Measurements from ENCODE around the gene SPATS2.
"Not testable (repeated sequence)": the region's sequence is repeated elsewhere in the genome, so short reads cannot be mapped to it uniquely, and the experiment has no call there.

Gene SPATS2

GRCh38 chr12:49404956-49405355 lies 37.7 kb downstream of the SPATS2 start:
- DNase-seq (ENCODE audit: low read depth in 2 of 2) = no peak

GRCh38 chr12:49410818-49411217 lies 43.6 kb downstream of the SPATS2 start:
- DNase-seq (ENCODE audit: low read depth in 2 of 2) = no peak

GRCh38 chr12:49413010-49413409 lies 45.7 kb downstream of the SPATS2 start:
- DNase-seq (ENCODE audit: low read depth in 2 of 2) = no peak

GRCh38 chr12:49413796-49414195 lies 46.5 kb downstream of the SPATS2 start:
- DNase-seq (ENCODE audit: low read depth in 2 of 2) = no peak

- DNase-seq (ENCODE audit: low read depth in 2 of 2) = no peak
These were observed 47.1 kb downstream of the SPATS2 start for GRCh38 chr12:49414364-49414763.

GRCh38 chr12:49415521-49415970 lies 48.3 kb downstream of the SPATS2 start:
- no peak for DNase-seq (ENCODE audit: low read depth in 2 of 2)

- DNase-seq (ENCODE audit: low read depth in 2 of 2) = no peak
These were observed 49.6 kb downstream of the SPATS2 start for GRCh38 chr12:49416892-49417291.

- DNase-seq (ENCODE audit: low read depth in 2 of 2) = no peak
These were observed 50.3 kb downstream of the SPATS2 start for GRCh38 chr12:49417558-49417957.

GRCh38 chr12:49420556-49420955 lies 53.3 kb downstream of the SPATS2 start:
- DNase-seq (ENCODE audit: low read depth in 2 of 2) = no peak

- no peak for DNase-seq (ENCODE audit: low read depth in 2 of 2)
These were observed 54.9 kb downstream of the SPATS2 start for GRCh38 chr12:49422114-49422513.

GRCh38 chr12:49428793-49429192 lies 61.5 kb downstream of the SPATS2 start:
- DNase-seq (ENCODE audit: low read depth in 2 of 2) = no peak

- no peak for DNase-seq (ENCODE audit: low read depth in 2 of 2)
These were observed 65.4 kb downstream of the SPATS2 start for GRCh38 chr12:49432616-49433015.

- not testable (repeated sequence) for DNase-seq (ENCODE audit: low read depth in 2 of 2)
These were observed 69.5 kb downstream of the SPATS2 start for GRCh38 chr12:49436799-49437198.

- DNase-seq (ENCODE audit: low read depth in 2 of 2) = no peak
These were observed 71.8 kb downstream of the SPATS2 start for GRCh38 chr12:49439042-49439441.

GRCh38 chr12:49440035-49440434 lies 72.8 kb downstream of the SPATS2 start:
- DNase-seq (ENCODE audit: low read depth in 2 of 2) = no peak

- DNase-seq (ENCODE audit: low read depth in 2 of 2) = no peak
These were observed 75.7 kb downstream of the SPATS2 start for GRCh38 chr12:49442915-49443314.

- DNase-seq (ENCODE audit: low read depth in 2 of 2) = no peak
These were observed 79.3 kb downstream of the SPATS2 start for GRCh38 chr12:49446571-49446970.

- DNase-seq (ENCODE audit: low read depth in 2 of 2) = no peak
These were observed 81.6 kb downstream of the SPATS2 start for GRCh38 chr12:49448858-49449257.

- DNase-seq (ENCODE audit: low read depth in 2 of 2) = no peak
These were observed 84.4 kb downstream of the SPATS2 start for GRCh38 chr12:49451468-49452259.

- DNase-seq (ENCODE audit: low read depth in 2 of 2) = no peak
These were observed 88.2 kb downstream of the SPATS2 start for GRCh38 chr12:49455501-49455900.

- DNase-seq (ENCODE audit: low read depth in 2 of 2) = no peak
These were observed 88.9 kb downstream of the SPATS2 start for GRCh38 chr12:49456131-49456679.

GRCh38 chr12:49458816-49459215 lies 91.6 kb downstream of the SPATS2 start:
- DNase-seq (ENCODE audit: low read depth in 2 of 2) = no peak

GRCh38 chr12:49461221-49461620 lies 94.0 kb downstream of the SPATS2 start:
- DNase-seq (ENCODE audit: low read depth in 2 of 2) = no peak
